Activated gamma-delta T cell (primary cell): ENCODE results near the gene KCTD3.

ENCODE experiments used
- DNase-seq: peaks from one replicate; lab custom pipeline; 2025; lab: John Stamatoyannopoulos, UW

The KCTD3 gene

DNA sequence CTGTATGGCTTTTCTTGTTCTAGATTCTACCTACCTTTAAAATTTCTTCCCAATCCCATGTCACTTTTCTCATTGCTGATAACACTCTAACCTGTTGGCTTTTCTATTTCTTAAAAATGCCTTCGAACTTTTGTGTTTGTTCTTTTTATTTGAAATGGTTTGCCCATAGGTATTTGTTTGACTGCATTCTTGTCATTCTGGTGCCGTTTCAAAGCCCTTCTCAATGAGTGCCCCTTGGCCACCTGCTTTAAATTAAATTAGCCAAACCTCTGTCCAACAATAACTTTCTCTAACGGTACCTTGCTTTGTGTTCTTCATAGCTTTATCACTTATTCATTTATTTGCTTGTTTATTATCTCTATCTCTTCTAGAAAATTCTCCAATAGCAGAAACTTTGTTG is 38.9 kb downstream of the KCTD3 start:
- DNase-seq: no peak

DNA sequence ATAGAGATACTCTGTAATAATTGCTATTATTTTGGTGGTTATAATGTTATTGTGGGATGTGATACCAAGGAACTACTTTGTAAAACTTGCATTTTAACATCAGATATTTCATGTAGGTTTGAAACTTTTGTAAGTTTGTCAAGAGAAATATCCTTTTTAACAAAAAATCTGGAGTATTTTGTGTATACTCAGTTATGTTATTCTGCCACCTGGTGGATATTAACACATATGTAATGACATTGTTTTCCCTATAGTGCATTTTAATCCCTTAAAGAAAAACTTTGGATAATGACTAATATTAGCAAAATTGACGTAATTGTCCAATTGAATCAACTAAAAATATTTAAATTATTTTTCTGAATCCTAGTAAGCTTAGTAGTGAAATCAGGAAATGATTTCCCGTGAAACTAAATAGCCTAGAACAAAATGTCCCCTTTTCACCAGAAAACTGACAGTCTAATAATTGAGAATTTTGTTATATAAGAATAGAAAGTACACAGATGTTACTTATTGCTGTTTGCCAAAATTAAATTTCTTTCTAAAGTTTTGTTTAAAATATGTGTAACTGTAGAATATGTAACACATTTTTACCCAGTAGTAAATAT is 39.6 kb downstream of the KCTD3 start:
- no peak for DNase-seq

DNA sequence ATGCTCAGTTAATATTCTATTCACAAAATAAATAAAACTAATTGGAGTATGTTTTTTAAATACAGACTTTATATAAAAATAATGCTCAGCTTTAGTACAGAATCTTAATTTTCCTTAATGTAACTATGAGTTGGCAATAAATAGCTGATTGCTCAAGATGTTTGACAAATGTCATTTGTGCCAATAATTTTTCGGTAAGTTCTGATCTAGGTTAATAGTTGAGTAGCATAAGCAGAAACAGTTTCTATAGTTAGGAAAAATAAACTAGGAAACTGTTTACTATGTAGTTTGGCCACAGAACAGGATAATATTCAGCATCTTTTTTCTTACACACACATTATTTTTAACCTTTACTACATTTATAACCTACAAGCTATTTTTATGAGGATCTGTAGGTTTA is 40.3 kb downstream of the KCTD3 start:
- DNase-seq: no peak

DNA sequence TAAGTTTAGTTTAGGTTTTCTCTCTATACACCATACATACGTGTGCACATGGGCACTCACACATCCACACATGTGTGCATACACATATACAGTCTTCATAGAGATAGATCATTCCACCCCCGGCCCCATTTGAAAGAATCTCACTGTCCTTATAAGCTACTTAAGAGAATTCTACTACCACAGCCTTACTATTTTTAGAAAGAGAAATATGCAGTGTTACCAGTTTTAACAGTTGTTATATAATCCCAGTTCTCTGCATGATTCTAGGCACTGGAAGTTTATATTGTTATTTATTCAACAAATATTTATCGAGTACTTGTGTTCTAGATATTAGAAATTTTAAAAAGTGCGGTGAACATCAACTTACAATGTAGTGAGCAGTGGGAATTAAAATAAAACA is 41.5 kb downstream of the KCTD3 start:
- no peak for DNase-seq

DNA sequence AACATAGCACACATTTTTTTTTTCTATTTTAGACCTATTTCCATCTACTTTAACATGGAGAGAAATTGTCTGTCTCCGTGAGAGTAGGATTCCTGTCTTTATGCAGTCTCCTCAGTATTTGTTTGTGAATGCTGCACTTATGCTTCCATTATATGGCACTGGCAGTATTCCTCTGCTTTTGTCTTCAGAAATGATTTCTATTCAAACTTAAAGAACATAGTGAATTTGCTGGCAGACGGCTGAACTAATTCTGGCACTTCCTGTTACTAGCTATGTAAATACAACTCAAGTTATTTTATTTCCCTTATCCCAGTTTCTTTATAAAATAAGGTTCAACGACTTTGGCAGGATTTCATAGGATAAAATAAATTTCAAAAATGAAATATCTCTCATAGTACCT is 45.3 kb downstream of the KCTD3 start:
- no peak for DNase-seq

DNA sequence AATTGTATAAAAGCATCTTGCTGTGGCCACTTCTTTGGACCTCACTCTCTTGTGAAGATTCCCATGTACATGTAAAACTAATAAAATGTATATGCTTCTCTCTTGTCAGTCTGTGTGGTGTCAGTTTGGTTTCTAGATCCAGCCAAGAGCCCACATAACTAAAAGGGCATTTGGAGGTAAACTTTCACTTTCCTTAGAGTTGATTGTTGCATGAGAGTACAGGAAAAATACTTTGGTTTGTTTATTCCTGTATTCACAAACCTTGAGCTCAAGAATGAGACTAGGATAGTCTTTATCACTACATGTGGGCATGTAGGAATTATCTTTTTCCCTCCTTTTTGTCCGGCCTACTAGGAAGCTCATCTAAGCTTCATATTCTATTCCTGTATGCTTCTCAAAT is 50.9 kb downstream of the KCTD3 start:
- no peak for DNase-seq

DNA sequence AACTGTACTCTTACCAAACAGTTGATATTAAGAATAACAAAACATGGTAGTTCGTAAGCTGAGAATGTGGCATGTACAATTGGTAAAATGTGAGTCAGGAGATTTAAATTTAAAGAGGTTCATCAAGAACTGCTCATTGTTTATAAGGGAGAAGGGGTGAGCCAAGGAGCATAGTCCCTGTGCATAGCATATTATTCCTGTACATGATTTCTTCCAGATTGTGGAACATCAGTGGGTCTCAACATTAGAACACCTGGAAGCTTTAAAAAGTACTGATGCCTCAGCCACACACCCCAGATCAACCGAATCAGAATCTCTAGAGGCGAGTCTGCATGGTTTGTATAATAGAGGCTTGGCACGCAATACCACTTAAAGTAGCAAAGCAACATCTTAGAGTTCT is 56.1 kb downstream of the KCTD3 start:
- no peak for DNase-seq

DNA sequence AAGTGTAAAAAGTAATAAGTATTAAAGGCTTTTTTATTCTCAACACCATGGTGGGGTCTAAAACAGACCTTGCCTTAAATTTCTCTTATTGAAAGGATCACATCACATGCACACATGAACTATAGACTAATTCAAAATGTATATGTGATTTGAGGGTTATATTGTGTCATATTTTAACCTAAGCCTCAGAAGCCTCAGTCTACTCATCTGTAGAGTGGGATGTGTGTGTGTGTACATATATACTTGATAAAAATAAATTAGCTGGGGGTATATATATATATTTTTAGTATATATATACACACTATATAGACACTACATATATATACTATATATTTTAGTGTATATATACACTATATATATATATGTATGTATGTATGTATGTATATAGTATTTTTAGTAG is 58.8 kb downstream of the KCTD3 start:
- DNase-seq: no peak

DNA sequence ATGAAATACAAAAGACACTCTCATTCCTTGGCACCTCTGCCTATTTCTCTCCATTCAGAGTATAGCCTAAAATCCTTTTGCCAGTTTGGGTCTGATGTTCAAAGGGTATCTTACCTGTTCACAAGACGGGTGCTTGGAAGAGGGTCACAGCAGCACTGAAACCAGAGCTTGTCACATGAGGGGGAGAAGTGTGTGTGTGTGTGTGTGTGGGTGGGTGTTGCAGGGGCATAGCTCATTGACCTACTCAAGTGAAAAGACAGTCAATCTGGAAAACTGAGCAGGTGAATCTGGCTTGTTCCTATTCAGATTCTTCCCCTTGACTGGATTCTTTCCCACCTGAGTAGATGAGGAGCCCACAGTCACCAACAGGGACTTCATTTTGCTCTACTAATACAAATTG is 63.9 kb downstream of the KCTD3 start:
- DNase-seq: no peak

DNA sequence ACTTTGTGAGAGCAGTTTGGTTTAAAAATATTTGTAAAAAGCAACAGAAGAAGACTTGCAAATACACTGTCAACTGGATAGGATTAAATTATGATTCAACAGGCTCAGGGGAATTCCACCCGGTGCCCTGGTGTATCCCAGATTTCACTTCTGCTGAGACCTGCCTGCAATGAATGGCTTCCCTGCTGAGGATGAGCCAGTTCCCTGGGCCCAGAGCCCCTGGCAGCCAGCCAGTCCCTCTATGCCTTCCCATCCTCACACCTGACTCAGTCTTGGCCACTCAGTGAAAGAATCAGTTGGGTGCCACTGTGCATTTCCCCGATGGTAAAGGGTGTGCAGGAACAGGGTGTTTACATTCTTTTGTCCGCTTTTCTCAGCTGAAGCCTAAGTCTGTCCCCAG is 64.4 kb downstream of the KCTD3 start:
- DNase-seq: no peak

DNA sequence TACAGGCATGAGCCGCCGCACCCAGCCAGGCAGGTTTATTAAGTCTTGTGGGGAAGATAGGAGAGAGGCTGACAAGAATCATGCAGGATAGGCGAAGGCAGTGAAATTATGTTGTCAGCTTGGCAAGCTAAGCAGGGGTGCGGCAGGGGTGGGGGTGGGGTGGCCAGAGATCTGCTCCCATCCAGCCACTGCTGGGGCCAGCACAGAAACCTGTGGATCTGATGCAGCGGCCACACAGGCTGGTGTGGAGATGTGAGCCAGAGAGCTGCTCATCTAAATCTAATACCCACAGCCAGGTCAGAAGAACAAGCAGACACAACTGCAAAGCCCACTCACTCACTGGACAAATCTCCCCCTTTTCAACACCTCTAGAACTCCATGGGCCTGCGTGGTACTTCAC is 68.7 kb downstream of the KCTD3 start:
- no peak for DNase-seq

DNA sequence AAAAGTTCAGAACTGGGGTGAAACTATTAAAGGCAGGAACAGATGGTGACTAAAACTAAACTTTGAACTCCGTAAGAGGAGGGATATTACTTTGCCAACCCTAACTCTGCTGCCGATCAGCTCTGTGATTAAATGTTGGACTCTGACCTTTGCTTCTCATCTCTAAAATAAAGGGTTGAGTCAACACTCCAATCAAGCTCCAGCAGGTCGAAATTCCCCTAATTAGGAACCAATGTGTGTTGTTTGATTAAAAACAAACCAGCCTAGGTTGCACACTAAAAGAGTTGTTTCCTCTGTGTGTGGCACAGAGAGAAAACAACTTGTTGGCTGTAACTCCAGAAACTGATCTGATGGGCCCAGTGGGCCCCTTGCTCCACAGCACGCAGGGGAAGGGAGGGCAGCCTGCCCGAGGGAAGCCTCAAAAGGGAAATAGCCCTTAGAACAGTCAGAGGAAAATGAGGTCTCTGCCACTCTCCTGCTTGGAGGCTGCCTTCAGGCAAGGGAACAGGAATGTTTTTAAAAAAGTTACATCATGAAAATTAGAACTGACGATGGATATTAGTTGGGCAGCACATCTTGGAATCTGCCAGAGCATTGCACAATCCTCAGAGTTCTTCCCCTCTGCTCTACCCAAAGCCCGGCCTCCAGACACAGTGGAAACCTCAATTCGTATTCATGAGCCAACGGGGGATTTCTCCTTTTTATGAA is 69.3 kb downstream of the KCTD3 start:
- DNase-seq: no peak

DNA sequence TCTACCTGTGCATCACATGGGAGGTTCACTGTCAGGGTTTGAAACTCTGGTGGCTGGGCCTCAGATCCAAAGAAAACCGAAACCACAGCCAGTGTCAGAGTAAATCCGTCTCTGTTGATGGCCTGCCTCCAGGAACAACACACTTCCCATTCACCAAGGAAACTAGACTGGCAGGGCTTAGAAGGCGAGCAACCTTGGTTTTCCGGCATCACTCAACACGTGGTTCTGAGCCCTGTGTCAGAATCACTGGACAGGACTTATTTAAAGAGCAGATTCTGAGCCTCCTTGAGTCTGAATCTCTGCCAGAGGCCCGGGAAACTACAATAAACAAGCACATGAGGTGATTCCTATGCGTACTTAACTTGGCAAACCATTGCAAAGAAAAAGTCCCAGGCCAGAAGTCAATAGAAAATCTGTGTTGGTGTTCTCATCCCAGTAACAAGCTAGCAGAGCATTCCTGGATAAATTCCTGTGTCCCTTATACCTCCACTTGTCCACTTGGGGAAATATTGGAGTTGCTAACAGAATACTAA is 70.0 kb downstream of the KCTD3 start:
- DNase-seq: no peak

DNA sequence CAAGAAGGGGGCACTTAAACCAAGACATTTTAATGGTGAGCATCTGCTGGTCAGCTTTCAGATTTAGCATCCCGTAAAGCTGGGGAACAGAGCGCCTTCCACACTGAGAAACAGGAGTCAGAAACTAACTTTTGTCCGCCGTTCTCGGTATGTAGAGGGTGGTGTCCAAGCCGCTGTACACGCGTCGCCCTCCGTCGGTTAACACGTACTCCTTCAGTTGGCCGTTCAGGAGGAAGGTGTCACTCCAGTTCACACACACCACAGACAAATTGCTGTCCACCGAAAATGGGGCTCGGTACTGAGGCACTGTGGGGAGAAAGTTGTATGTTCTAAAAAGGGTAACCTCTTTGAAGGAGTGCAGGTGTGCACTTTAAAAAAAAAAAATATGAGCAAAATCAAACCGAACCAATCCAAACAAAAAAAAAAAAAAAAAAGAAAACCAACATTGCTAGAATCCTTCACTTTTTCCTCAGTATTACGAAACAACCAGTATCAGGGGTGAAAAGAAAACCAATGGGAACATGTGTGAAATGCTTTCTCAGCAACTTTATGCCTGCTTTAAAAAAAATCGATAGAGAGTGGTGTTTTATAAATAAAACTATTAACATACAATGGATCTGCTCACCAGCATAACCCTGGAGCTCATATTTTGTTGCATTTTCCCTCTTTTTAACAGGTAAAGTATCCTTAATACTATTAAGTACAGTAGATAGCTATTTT is 73.5 kb downstream of the KCTD3 start:
- DNase-seq: no peak

DNA sequence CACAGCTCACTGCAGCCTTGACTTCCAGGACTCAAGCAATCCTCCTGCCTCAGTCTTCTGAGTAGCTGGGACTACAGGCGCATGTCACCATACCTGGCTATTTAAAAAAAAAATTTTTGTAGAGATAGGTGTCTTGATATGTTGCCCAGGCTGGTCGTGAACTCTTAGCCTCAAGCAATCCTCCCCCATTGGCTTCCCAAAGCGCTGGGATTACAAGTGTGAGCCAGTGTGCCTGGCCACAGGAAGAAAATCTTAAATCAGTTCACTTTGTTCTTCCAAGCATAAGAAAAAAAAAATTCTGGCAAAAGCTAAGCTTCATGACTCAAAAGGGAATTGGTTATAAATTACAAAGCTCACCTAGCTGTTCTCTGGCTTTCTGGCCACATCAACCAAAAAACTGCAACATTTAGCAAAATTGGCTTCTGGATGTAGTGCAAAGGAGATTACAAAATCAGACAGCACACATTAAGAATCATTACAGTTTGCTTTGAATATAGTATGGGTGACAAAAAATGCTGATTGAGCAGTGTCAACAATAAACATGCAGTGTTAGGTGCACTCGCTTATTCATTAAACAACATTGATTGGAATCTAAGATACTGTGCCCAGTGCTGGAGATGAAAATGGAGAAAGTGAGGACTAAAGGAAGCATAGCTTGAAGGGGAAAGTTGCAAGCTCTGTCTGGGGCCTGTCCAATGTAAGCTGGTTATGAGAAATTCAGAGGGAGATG is 76.7 kb downstream of the KCTD3 start:
- no peak for DNase-seq

DNA sequence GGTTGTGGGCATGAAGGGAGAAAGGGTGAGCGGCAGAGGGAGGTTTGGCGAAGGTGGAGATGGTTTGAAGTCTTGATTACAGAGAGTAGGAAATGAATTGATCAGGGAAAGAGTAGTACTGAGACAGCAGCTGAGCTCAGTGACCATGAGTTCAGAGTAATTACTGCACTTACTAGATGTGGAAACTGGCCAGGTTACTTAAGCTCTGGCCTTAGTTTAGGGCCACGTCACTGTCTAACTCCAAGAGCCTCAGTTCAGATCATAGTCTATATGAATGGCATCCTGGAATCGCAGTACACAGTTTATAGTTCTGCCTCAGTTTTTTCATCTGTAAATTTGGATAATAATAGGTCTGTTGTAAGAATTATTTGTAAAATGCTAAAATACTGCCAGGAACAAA is 78.1 kb downstream of the KCTD3 start:
- no peak for DNase-seq

DNA sequence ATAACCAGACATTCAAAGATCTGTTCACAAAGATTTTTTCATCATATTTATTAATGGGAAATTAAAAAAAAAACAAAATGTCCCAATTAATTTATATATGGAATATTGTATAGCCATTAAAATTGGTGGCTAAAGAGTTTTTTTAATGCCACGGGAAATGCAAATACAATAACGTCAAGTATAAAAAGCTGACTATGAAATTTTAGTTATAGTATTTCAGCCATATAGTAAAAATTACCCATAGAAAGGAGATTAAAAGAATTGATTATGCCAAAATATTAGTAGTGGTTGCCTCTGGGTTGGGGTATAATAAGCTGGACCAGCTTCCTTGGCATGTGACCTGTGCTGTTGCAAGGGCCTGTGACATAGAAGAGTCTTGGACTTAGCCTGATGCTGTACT is 78.8 kb downstream of the KCTD3 start:
- DNase-seq: no peak

DNA sequence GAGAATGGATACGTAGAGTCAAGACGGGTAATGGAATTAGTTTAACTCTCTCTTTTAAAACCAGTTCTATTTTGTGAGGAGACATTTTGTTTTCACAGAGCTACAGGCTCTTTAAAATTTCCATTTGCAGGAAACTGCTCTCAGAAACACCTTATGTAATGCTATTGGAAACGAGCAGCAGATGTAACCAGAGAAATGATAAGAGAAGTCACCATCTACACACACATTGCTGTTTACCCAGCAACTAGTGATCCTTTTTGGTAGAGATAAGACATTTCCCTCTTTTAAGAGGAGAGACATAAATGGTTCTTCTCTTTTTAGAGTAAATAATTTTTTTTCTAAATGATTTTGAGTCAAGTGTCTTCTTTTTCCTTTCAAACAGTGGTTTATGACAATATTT is 80.6 kb downstream of the KCTD3 start:
- DNase-seq: no peak

DNA sequence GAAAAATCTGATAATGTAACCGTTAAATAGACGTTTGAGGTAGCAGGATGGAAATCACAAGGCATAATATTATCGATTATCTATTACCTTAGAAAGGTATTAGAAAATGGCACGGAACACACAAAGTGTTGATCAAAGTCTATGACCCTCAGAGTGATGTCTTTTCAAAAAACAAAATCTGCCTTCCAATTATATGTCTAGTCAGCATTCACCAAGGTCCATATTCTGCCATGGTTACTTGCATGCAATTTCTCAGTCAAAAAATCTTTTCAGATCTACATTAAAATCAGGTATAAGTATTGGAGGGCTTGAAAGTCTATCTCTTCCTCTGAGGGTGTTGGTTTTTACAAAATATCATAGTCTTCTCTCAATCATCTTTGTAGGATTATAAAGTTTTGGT is 81.9 kb downstream of the KCTD3 start:
- no peak for DNase-seq

DNA sequence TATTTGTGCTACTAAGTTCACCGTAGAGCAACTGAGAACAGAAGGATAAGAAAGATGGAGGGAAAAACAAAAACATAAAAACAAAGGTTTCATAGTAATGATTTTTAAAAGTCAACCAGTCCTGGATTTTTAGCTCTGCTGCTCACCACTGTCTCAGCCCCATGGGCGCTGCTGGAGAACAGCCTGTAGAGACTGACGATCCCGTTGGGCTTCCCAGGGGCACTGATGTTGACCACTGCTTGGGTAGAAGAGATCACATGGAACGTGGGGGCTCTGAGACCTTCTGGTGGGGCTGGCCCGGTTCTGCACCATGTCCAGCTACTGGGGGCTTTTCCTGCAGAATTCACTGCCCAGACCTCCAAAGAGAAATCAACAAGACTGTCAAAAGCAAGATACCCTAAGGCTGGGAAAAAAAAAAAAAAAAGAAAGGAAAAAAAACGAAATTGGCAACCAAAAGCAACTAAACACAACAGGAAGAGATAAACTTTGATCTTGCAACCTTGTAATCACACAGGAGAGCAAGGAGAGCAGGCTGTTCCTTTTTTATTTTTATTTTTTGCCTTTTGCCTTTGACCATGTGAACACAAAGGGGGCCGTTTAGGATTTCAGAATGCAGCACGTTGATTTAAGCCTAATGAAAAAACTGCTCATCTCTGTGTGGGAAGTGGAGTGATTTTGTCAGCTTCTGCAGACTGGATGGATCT is 83.5 kb downstream of the KCTD3 start:
- no peak for DNase-seq

DNA sequence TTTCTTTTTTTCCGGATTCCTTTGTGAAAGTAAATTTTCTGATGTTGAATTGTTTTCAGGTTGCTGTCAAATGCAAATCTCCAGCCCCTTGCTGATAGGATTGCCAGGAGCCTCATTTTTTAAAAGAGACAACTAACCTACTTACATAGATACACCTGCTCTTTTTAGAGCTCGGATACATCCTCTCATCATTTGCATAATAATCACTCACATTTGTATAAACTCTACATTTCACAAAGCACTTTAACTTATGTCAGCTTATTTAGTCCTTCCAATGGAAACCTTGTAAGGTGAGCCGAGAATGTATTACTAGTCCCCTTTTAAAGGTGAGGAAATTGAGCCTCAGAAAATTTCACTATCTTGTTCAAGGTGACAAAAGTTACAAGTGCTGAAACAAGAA is 84.8 kb downstream of the KCTD3 start:
- no peak for DNase-seq

DNA sequence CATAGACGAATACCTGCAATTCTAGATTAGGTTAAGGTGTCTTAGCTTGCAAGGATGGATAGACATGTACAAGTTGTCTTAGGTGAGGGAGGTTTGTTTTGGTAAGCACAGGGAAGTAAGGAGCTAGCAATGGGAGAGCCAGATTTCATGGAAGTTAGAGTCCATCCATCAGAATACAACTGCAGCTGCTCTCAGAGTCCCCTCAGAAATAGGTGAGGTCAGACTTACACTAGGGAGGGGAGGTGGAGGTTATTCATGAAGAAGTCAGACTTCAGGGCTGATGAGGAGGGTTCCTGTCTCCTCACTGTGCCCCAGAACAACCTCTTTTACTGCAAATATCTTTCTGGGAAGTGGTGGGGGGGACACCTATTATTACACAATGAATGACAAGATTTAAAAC is 85.3 kb downstream of the KCTD3 start:
- no peak for DNase-seq
